GM19025 (cell line): ENCODE results near the gene PDE8B.

Experiments
- ATAC-seq: cut with Tn5 transposase; IDR thresholded peaks from one replicate; pipeline ENCODE4 v1.9.1; 2021; ENCODE audit warnings: mild to moderate bottlenecking, low read depth, moderate library complexity; ENCODE audit not compliant: unreplicated experiment

Gene PDE8B

DNA sequence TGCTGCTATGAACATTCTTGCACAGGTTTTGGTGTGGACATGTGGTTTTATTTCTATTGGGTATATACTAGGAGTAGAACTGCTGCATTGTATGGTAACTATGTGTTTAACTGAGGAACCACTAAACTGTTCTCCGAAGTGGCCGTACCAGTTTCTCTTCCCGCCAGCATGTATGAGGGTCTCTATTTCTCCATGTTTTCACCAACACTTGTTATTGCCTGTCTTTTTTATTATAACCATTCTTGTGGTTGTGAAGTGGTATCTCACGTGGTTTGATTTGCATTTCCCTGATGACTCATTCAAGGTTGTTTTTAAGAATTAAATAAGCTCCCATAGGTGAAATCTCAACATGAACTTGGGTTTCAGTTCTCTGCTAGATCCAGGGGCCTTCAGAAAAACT, 19.4 kb downstream of the PDE8B start:
- no peak for ATAC-seq

DNA sequence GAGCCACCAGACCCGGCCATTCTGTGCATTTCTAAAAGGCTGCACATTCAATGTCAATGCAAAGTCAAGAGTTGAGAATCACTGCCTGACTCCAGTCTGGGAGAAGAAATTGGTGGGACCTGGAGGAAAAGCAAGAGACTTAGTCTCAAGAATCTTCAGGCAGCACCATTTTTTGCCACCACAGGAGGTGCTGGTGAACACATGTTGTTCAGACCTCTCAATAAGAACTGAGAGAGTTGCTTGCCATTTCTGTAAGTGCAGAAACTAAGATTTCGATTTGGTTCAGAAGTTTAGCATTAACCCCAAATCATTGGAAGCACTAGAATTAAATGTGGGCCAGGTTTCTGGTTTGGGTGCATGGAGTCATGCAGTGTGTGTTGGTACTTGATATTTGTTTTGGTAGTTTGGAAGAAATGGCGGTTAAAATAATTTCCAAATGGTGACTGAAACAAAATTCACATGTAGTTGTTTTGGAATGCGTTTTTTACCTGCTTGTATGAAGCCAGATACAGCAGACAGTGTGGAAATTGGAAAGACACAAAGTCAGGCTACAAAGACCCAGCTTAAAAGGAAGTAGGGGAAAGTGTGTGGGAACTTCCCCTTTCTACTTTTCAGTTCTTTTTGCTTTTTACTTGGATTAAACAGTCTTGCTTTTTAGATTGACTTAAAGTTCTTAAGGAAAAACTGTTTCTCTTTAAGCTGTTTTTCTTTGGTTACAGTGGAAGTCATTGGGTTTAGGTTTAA, 20.4 kb downstream of the PDE8B start:
- ATAC-seq = no peak

DNA sequence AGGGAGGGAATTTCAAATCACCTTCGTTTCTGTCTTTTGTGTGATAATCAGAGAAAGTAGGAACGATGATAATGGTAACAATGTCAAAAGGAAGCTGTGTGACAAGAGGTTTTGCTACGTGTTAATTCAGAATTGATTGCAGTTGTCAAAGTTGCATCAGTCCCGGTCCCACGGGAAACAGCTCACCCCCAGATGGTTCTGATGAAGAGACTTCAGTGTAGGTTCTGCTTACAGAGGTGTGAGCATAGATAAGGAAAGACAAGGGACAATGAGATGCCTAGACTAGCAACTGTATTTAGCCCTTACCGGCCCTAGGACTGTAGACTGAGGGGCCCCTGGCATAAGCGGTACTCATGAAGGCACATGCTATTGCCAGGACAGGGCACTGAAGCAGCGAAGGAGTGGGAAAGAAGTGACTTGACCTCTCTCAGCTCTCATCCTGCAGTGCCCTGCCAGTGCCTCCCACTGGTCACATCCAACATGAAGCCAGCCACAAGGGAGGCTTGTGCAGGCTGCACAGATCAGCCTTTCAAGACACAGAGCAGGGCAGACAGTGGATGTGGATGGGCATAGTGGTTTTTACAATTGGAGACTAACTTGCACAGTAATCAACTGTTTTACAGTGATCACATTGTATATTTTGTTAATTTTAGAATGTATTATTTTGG, 21.1 kb downstream of the PDE8B start:
- ATAC-seq = no peak

DNA sequence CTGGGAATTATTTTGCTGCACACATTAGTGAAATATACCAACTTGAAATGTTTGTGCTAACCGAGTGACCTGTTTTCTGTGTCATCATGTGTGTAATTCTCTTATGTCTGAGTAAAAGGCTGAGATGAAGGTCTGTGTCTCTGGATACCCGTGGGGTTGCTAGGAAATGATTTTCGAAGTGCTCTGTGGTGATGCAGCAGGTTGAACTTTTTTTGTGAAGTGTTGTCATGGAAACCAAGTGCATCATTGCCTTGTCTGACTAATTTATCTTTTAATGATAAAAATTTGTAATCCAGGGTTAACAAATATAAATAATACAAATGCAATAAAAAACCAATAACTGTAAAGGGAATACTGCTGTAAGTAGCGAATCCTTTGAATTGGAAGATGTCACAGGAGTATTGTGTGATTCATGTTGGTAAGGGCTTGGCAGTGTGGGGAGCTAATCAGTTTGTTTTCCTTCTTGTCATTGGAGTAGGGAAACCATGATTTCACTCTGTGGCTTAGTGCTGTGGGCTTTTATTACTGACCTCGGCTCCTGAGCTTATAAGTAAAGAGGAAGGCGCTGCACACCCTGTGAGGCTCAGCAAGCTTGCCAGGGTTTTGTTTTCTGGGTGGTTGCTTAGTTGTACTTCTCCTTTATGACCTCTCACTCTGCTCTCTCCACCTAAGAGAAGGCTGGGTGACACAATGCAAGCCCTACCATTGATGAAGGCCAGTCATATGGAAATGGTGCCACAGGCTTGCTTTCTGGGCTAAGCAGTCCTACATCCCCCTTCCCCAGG, 22.3 kb downstream of the PDE8B start:
- ATAC-seq = no peak

DNA sequence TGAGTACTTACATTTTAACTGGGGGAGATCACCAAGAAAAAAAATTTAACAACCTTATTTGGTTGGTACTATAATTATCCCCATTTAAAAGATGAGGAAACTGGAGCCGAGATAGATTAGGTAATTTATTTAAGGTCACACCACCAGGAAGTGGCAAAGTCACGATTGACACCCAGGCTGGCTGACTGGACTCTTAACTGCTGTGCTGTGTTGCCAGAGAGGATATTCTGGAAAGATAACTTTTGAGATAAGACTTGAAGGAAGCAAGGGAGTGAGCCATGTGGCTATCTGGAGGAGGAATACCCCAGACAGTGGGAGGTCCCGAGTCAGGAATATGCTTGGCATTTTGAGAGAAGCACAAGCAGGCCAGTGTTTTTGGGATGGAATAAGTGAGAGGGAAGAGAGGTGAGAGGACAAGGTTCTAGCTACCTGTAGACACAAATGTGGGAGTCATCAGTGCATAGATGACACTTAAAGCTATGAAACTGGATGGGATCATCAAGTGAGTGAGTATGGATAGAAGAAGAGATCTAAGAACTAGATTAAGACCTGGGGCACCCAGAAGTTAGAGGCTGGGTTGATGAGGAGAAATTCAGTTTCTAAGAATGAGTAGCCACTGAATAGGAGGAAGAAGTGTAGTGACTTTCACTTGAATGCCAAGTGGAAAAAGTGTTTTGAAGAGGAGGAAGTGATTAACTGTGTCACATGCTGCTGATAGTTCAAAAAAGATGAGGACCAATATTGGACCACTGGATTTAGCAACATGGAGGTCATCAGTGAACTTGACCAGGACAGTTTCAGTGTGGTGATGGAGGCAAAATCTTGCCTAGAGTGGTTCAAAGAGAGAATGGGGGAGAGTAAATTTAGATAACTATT, 25.6 kb downstream of the PDE8B start:
- no peak for ATAC-seq

DNA sequence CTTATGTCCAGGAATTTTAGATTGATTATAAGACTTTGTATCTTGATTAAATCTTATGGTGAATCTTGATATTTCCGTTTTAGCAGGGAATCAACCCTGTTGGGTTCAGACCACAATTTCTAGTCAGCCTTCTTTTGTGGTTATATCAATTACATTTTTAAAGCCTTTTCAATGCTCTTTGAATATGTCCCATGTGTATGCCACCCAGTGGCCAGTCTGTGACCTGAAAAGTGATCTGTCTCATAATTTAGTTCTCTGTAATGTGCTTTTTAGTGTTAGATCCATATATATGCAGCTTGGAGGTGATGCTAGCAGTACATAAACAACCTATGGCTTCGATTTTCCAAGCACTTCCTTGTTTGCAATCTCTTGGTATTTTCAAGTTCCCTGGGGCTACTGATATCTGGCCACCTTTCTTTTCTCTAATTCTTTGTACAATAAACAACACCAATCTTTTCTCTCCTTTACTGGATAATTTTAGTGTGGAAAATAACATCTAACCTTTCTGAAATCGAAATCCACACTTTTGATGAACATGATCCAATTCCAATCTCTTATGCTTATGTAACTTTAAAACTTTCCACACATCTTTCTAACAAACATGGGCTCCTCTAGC, 28.8 kb downstream of the PDE8B start:
- ATAC-seq = no peak

DNA sequence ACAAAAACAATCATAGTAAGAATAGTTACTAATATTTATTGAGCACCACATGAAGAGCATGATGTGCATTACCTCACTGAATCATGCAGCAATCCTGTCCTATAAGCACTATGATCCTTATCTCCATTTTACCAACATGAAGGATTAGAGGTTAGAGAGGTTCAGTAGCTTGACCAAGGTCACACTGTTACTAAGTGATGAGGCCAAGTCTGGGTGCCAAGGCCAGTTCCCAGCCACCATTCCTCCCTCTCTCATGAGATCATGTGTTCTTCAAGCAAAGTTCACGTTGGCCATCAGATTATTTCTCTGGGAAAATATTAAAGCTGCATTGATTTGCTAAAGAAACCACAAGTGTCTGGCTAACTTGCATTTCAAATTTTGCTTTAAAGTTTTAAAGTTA, 31.0 kb downstream of the PDE8B start:
- ATAC-seq = no peak

DNA sequence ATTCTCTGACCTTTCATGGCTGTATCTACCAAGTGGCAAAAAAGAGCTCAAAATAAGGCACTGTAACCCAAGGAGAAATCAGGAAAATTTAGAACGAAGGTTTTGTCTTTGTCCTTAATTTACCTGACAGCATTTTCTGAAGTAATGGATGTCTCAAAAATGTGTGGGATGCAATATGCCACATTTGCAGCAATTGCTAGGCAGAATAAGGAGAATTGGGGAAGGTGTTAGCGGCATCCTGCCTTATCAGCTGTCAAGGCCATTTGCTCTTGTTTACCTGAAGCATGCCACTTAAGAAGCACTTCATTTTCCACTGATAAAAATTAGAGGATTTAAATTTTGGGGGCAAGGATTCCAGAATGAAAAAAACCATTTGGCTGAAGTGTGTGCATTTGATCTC, 39.0 kb downstream of the PDE8B start:
- no peak for ATAC-seq

DNA sequence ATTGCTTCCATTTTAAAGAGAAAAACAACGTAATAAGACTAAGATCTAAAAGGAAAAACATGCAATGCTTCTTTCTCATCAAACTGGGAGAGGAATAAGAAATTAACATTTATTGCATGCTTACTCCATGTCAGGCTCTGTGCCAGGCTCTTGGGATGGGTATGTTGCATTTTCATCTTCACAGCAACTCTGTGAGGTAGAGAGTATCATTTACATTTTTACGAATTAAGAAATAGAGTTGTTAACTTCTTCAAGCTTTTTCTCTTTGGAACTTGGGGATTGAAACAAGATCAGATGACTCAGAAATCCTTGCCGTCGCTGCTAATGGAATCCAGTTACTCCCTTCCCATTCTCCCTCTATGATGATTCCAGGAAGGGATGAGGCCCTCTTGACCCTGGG, 39.5 kb downstream of the PDE8B start:
- ATAC-seq = no peak

DNA sequence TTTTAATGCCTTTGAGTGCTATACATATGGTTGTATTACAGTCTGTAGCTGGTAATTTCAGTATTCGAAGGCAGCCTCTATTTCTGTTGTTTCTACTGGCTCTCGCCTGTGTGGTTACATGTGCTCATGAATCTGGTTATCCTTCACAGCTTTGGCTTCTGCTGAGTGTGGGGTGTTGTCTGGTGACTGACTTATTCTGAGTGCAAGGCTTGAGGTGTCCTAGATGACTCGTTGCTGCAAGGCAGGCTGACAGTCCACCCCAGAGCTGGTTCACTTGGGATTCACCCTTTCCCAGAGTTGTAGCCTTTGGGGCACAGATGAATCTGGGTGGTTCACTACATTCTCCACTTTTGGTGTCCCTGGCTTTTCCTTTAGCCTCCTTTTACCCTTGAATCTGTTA, 41.4 kb downstream of the PDE8B start:
- ATAC-seq = no peak

DNA sequence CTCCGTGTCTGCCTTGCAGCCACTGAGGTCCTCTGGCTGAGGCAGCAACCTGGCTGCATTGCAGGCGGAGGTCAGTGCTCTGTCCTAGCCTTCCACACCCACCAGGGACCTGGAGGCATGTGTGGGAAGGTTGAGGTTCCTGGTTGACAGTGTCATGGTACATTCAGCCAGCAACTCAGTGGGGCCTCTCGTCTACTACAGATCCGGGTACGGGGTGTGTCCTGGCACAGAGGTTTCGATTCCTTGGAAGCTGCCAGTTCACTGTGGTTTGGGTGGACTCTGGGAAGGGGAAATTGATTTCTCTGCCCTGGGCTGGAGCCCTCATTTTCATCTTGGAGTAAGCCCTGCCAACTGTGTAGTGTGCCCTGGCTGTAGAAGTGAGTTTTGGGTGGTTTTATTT, 45.1 kb downstream of the PDE8B start:
- ATAC-seq = no peak

DNA sequence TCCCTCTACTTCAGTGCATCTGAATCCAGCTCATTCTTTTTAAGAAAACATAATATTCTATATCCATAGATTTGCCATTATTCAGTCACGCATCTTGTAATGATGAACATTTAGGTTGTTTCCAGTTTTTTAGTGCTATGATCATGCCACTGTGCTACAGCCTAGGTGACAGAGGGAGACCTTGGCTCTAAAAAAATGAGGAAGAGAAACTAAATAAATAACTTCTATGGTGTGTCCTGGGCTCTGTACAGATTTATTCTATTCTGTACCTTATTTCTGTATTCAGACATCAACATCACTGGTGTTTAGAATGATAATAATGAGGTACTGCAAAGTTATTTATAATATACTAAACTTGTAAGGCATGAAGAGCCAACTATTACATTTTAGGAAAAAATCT, 45.9 kb downstream of the PDE8B start:
- ATAC-seq = no peak

DNA sequence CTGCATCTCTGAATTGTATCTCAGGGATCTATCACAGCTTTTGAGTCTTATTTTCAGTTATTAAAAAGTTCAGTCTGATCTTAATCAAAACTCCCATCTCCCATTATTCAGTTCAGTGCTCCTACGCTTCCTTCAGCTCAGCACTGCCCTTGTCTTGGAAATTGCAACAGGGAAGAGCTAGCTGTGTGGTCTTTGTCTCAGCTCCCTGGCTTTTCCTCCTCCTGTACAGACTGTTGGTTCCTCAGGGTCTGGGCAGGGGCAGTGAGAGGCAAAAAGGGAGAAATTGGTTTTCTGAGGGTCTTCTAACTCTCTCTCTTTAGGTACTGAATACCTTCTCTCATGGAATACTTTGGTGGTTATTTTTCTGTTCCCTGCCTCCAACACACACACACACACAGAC, 48.2 kb downstream of the PDE8B start:
- ATAC-seq = no peak

DNA sequence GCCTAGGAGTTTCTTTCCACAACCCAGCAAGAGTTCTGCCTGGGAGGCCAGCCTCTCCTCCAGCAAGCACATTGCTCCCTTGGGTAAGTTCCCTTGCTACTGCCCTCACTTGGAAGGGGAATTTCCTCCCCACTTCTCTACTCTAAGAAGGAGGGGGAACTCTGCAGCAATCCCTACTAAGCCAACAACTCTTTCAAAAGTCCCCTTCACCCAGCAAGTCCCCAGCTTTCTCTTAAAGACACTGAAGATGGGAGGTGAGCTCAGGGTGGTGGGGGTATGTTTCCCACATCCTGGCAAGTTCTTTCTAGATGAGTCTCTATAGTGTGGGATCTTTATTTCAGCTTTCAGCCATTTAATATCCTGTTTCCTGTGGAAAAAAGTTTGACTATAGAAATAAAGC, 49.0 kb downstream of the PDE8B start:
- ATAC-seq = no peak

DNA sequence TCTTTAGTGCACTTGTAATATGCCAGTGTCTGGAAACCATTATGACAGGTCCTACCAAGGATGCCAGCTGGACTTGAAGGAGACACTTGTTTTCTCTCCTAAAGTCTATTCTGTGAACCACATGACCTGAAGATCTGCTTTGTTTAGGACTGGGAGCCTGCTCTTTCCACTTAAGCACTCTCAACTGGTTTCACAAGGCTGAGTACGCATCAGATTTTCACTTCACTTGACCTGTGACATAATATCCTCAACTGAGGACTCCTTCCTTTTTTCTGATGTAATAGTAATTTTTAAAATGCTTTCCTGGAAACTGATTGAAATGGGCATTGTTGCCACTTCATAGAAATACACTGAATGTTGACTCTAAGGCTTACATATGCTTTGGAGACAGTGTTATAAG, 52.2 kb downstream of the PDE8B start:
- ATAC-seq = no peak

DNA sequence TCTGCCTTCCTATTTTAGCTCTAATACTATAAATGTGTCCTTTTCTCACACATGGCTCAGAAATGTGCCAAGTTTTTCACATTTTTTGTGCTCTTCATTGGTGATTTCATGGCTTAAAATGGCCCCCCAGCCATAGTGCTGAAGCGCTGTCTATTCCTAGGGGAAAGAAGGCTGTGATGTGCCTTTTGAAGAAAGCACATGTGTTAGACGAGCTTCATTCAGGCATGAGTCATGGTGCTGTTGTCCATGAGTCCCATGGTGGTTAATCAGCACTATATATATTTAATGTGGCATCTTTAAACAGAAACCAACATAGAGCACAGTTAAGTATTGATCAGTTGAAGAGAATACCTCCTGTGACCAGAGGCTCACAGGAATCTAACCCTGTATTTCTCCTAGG, 55.8 kb downstream of the PDE8B start:
- no peak for ATAC-seq

DNA sequence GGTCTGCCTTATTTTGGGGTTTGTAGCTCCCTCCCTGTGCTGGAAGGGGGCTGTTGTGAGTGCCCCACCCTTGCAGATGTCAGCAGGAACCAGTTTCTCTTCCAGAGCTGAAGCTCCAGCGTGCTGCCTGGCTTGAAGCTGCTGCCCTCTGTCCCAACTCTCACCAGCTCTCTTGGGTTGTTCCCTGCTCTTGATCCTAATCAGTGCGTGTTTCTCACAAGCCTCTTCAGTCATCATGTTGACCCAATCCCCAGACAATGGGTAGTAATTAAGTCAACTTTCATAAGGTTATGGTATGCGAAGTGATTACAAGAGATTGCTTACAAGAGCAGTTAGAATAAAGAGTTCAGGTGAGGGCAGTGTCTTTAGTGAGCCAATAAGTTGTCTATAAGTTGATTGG, 57.0 kb downstream of the PDE8B start:
- no peak for ATAC-seq

DNA sequence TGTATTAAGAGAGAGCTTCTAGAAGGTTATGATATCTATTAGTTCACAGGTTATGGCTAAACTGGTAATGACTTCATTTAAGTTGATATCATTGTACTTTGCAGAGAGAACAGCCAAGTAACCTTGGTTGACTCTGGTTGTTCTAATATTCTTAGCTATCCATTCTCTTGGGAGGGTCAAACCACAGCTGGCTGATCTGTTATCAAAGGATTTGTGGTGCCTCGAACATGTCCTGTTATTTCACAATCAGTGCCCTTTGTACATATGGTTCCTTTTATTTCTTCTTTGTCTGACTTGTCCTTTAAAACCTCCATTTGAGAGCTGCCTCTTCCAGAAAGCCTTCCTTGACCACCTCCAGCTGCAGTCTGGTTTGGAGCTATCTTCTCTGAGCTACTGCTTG, 61.7 kb downstream of the PDE8B start:
- ATAC-seq = no peak

DNA sequence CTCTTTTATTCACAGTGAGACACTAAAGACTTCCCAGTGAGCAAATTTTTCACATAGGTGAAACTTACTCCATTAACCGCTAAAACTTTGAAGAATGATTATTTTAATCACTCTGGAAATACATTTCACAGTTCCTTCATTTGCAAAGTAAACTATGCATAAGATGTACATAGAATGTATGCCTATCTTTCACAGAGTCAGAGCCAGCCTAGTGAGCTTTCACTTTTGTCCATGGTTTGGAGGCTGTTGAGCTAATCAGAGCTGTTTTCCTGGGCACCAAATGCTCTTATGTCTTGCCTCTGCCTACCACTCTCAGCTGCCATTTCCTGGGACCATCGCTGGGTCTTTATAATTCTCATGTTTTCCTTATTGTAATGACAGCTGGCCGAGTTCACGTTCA, 67.3 kb downstream of the PDE8B start:
- no peak for ATAC-seq

DNA sequence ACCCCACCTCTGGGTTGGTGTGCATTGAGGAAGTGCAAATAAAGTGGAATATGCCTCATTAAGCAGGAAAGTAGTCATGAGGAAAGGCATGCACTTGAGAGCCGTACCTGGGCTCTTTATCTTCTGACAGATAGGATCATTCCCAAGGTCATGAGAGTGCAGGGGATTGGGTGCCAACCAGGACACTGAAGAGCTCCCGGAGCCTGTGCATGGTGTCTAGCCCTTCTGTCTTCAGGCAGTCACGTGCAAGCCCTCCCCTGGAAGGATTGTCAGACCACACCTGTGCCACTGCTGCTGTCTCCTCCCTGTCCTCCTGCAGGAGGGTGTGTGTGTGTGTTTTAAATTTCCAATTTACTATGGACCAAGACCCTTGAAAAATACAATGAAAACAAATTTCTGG, 69.6 kb downstream of the PDE8B start:
- ATAC-seq = no peak
